ENCODE results near the gene WDR36. TPM values are rescaled to one million over a fixed set of nuclear protein-coding genes. Genes with fewer than 3 reads are reported as not detected.

WDR36 gene
- total and polyA plus RNA-seq, 2 of the 4 experiments (the other 2 are of a cell fraction): 11.9 to 87.8 TPM

DNA sequence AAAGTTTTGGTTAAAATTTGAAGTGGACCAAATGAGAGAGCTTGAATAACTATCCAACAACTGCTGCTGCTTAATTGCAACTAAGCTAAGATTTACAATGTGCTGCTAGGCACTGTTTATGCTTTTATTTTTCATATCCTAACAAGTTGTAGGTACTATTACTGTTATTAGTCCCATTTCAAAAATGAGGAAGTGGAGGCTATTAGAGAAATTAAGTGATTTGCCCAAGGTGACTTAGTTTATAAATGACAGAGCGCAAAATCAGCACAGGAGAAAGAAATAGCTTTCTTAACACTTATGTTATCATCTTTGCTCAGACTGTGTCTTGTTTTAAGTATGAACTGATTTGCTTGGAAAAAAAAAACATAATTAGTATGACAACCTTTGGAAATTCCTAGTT, 23.1 kb downstream of the WDR36 start:
- Histone ChIP-seq H2BK20ac (ENCODE audit: low read depth, low read length) (no peak overlapping the region), H3K36me3 (ENCODE audit: control insufficient read depth, insufficient read depth, low read length) (peaks cover 25% of the 10 kb centered on the region), H4K91ac (ENCODE audit: insufficient read depth, low read depth, low read length) (no peak overlapping the region), H3K14ac (replicated peaks; ENCODE audit: low read depth, low read length) (no peak overlapping the region), H3K9me1 (ENCODE audit: insufficient read depth, low read length) (no peaks in the 10 kb centered on the region), H2AK5ac (ENCODE audit: low read depth, low read length) (no peak overlapping the region), H2BK120ac (ENCODE audit: low read depth, low read length) (no peak overlapping the region), H3K27ac (ENCODE audit: insufficient read depth, low read length) (no peak overlapping the region), H3K79me1 (ENCODE audit: low read depth in 1 of 2, low read length in 2 of 2) (peaks cover 7 to 17% of the 10 kb centered on the region in 2 experiments), H3K23ac (ENCODE audit: low read depth, low read length) (no peak overlapping the region), H3K4me2 (ENCODE audit: low read depth, low read length) (no peak overlapping the region), H3K9ac (ENCODE audit: low read depth, low read length) (no peak overlapping the region), H3K27me3 (ENCODE audit: control insufficient read depth, insufficient read depth, low read length) (no peaks in the 10 kb centered on the region), H3K4ac (ENCODE audit: low read depth, low read length) (no peak overlapping the region), H3K4me1 (ENCODE audit: control insufficient read depth, insufficient read depth, low read length) (peaks cover 1% of the 10 kb centered on the region; the same call in 1 of the 2 replicates), H4K8ac (ENCODE audit: low read depth in 2 of 2, low read length in 2 of 2) (no peak overlapping the region), H3K56ac (ENCODE audit: extremely low read depth, insufficient read depth, low read length) (no peak overlapping the region), H2BK15ac (ENCODE audit: low read depth, low read length) (no peak overlapping the region), H2AFZ (replicated peaks; ENCODE audit: low read length, poor library complexity) (no peak overlapping the region), H3K18ac (ENCODE audit: low read depth, low read length) (no peak overlapping the region), H3K9me3 (ENCODE audit: control insufficient read depth, insufficient read depth, low read length) (no peaks in the 10 kb centered on the region), H3K4me3 (ENCODE audit: insufficient read depth, low read depth, low read length) (no peak overlapping the region), H2AK9ac (replicated peaks; ENCODE audit: low read depth, low read length, poor library complexity) (no peak overlapping the region), H4K20me1 (ENCODE audit: insufficient read depth, low read length) (no peaks in the 10 kb centered on the region; the same call in 1 of the 2 replicates), H2BK5ac (ENCODE audit: low read depth, low read length, poor library complexity, severe bottlenecking) (no peak overlapping the region), H4K5ac (ENCODE audit: low read depth, low read length) (no peak overlapping the region)
- POLR2A ChIA-PET (ENCODE audit: unreplicated experiment): interaction anchor here (0.6 kb wide), 1 partner anchor 1364 kb away, joined by 3 read pairs; no protein-coding TSS in a partner anchor
- TF ChIP-seq BHLHE40 (IDR thresholded peaks at IDR 0.05; ENCODE audit: low read depth, low read length) (no peak), RFX5 (IDR thresholded peaks at IDR 0.05; ENCODE audit: low read depth, low read length) (no peak), MAFK (IDR thresholded peaks at IDR 0.05; ENCODE audit: low read depth, low read length) (no peak), RCOR1 (IDR thresholded peaks at IDR 0.05; ENCODE audit: insufficient replicate concordance, low read length) (no peak)
- TF ChIP-seq, protein P1, sequence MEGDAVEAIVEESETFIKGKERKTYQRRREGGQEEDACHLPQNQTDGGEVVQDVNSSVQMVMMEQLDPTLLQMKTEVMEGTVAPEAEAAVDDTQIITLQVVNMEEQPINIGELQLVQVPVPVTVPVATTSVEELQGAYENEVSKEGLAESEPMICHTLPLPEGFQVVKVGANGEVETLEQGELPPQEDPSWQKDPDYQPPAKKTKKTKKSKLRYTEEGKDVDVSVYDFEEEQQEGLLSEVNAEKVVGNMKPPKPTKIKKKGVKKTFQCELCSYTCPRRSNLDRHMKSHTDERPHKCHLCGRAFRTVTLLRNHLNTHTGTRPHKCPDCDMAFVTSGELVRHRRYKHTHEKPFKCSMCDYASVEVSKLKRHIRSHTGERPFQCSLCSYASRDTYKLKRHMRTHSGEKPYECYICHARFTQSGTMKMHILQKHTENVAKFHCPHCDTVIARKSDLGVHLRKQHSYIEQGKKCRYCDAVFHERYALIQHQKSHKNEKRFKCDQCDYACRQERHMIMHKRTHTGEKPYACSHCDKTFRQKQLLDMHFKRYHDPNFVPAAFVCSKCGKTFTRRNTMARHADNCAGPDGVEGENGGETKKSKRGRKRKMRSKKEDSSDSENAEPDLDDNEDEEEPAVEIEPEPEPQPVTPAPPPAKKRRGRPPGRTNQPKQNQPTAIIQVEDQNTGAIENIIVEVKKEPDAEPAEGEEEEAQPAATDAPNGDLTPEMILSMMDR (conservative IDR thresholded peaks at IDR 0.05; ENCODE audit: low read depth, low read length): no peak
- intact Hi-C loops (cut with micrococcal nuclease) (no loop called here), dilution Hi-C loops (cut with HindIII; ENCODE audit: low sequenced_read_pairs, unreplicated experiment) (no loop called here), in situ Hi-C loops (cut with MboI; ENCODE audit: low sequenced_read_pairs) (no loop called here)
- DNase-seq: no peak
- no TSS peak for BruUV-seq (replicated peaks)
- CTCF ChIA-PET: interaction anchor here (0.7 kb wide), 1 partner anchor 8 kb away, joined by 3 read pairs; no protein-coding TSS in a partner anchor
- WGBS, 2 experiments (ENCODE audit: extremely low coverage in 2 of 2, insufficient read length in 1 of 2): no CpG with 5 or more reads among the region's 1 CpG
- no peak for ATAC-seq (ENCODE audit: low read depth)

All from IMR-90 (cell line).